ENCODE data around the gene FBXO21.
"Not testable (repeated sequence)": the region's sequence is repeated elsewhere in the genome, so short reads cannot be mapped to it uniquely, and the experiment has no call there.

Gene FBXO21

DNA sequence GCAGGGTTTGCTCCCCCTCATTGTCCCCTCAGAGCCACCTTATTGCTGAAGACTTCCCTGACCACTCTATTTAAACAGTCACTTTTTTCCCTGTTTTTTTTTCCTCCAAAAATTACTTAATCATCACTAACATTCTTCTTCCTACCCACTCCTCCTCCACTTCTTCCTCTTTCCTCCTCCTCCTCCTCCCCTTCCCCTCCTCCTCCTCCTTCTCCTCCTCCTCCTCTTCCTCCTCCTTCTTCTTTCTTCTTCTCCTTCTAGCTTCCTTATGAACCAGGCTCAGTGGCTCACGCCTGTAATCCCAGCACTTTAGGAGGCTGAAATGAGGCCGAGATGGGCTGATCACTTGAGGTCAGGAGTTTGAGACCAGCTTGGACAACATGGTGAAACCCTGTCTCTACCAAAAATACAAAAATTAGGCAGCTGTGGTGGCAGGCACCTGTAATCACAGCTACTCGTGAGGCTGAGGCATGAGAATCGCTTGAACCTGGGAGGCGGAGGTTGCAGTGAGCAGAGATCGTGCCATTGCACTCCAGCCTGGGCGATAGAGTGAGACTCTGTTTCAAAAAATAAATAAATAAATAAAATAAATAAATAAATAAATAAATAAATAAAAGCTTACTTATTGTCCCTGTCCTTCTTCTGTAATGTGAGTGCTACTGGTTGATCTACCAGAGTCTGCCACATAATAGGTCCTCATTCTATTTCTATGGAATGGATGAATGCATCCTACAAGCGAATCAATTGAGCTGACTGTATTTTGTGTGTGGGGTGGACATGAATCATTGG lies 9.9 kb upstream of the FBXO21 start:
- not testable (repeated sequence) for DNase-seq

DNA sequence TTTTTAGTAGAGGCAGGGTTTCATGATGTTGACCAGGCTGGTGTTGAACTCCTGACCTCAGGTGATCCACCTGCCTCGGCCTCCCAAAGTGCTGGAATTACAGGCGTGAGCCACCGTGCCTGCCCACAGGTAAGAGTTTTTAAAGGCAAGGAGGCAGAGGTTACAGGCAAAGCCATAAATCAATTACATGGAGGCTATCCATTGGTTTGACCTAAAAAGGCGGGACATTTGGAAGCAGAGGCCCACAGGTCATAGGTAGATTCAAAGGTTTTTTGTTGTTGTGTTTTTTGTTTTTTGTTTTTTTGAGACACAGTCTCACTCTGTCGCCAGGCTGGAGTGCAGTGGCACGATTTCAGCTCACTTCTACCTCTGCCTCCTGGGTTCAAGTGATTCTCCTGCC lies 6.1 kb upstream of the FBXO21 start:
- not testable (repeated sequence) for DNase-seq

DNA sequence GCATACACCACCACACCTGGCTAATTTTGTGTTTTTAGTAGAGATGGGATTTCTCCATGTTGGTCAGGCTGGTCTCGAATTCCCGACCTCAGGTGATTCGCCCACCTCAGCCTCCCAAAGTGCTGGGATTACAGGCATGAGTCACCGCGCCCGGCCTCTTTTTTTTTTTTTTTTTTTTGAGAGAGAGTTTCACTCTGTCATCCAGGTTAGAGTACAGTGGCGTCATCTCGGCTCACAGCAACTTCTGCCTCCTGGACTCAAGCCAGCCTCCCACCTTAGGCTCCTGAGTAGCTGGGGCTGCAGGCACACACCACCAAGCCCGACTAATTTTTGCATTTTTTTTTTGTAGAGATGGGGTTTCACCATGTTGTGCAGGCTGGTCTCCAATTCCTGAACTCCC lies 4.8 kb upstream of the FBXO21 start:
- not testable (repeated sequence) for DNase-seq

DNA sequence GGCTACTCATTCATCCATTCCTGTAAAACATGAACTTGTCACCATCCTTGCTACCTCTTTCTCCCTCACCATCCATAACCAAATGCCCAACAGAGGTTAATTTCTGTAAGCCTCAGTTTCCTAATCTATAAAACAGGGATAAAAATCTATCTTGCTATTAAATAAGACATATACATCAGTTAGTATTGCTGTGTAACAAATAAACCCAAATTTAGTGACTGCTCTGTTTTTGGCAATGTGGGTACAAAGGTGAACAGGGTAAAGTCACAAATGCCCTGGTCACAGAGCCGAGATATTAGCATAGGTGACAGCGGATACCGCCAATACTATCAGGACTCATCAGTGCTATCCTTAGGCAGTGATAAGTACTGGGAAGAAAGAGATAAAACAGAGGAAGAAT lies 3.6 kb upstream of the FBXO21 start:
- no peak for DNase-seq

DNA sequence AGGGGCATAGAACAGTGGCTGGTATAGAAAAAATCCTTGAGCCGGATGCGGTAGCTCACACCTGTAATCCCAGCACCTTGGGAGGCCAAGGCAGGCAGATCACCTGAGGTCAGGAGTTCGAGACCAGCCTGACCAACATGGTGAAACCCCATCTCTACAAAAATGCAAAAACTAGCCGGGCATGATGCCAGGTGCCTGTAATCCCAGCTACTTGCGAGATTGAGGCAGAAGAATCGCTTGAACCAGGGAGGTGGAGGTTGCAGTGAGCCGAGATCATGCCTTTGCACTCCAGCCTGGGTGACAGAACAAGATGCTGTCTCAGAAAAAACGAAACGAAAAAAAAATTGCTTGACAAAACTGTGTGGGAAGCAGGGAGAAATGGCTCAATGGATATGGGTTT lies 2.3 kb upstream of the FBXO21 start:
- DNase-seq, result not testable (repeated sequence)

DNA sequence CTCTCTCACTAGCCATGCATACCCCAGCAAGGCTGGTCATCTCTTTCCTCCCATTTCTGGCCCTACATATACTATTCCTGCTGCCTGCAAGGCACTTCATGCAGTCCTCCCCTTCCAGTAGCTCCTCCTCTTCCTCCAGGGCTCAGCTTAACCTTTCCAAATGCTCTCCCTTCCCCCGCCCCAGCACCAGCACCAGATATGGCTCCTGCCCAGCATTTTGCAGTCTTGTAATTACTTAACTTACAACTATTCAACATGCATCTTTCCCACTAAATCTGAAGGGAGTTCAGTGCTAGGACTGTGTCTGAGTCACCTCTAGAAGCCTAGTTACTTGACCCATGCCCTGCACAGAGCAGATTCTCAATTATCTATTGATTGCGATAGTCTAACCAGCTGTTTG lies 1.8 kb upstream of the FBXO21 start:
- no peak for DNase-seq

DNA sequence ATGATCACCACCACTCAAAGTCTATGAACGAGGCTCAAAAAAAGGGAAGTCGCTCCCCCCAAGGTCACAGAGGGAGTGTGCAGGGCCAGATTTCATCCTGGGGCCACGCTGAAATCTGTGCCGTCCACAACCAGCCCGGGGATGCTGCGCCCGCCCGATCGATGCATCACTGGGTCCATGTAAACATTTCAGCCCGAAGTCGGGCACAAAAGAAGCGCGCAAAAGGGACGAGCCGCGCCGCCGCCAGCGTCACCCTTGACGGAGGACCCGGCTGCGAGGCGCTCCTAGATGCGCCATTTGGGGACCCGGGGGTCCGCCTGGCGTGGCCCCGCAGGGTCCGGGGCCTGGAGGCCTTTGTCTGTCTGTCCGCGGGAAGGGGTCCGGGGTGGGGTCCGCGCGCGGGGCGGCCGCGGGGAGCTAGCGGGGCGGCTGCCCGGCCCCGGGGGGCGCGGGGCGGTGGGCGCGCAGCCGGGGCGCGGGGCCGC lies 503 bp downstream of the FBXO21 start:
- DNase-seq, result peak; percentile 9 to 38

DNA sequence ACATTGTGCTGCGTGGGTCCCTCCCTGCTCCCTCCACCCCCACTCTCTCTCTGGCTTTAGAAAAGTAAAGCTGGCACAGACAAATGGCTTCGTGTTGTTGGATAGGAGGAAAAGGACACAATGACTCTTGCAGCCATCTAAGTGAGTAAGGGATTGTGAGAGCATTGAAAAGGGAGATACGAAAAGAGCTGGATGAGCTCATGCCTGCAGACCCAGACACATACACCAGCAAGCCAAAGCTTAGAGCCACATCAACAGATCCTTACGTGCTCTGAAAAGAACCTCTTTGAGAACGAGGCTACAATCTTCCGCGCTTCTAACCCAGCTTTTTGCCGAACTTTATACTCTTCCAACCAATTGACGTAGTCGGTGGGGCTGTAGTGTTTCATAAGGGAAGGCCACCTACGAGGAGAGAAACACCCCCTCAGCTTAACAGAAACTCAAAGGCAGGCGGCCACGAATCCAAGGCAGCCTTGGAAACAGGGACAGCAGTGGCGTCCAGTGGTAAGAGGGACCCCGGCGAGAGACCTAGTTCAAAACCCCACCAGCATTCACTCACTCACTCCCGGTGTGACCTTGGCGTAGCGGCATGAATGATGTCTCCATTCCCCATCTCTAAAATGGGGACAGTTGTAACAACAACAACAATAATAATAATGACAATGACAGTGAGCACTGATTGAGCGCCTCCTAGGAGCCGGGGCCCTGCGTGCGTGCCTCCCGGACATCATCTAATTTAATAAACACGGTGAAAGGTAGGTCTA lies 1.1 kb downstream of the FBXO21 start:
- peak in 1 of 2 experiments; percentile 38 for DNase-seq

DNA sequence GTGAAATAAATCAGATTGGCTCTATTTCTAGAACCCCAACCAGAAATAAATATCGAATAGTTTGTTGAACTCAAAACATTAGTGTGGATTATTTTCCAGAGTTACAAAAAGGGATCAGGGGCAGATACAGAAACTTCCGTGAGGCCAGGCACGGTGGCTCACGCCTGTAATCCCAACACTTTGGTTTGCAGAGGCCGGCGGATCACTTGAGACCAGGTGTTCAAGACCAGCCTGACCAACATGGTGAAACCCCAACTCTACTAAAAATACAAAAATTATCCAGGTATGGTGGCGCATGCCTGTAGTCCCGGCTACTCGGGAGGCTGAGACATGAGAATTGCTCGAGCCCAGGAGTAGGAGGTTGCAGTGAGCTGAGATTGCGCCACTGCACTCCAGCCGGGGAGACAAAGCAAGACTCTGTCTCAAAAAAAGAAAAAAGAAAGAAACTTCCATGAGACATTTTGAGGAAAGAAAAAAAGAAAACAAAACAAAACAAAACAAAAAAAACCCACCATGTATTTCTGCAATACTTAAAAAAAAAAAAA lies 2.1 kb downstream of the FBXO21 start:
- DNase-seq, result no peak

DNA sequence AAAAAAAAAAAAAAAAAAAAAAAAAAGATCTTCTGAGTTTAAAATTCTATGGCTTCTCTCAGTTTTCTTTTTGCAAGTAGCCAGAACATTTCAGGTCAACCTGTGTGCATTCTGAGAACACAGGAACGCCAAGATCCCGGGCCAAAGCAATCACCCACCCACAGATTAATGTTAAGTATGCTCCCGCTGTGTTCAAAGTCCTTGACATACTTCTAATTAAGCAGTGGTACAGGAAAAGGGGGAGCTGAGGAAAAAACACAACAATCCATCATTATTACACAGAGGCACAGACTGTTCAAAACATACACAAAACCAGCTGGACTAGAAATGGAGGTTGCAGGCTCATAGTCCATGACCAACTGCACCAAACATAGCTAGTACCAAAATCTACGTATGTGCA lies 2.8 kb downstream of the FBXO21 start:
- no peak for DNase-seq

DNA sequence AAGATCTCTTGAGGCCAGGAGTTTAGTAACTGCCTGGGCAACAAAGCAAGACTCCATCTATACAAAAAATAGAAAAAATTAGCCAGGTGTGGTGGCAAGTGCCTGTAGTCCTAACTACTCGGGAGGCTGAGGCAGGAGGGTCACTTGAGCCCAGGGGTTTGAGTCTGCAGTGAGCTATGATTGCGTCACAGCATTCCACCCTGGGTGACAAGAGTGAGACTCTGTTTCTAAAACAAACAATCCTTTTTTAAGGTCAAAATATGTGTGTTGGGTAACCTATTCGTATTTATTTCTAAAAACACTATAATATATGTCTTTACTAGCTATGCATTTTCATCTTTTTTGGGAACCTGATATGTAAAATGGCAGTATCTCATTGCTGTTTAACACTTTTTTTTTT lies 7.4 kb downstream of the FBXO21 start:
- no peak for DNase-seq

DNA sequence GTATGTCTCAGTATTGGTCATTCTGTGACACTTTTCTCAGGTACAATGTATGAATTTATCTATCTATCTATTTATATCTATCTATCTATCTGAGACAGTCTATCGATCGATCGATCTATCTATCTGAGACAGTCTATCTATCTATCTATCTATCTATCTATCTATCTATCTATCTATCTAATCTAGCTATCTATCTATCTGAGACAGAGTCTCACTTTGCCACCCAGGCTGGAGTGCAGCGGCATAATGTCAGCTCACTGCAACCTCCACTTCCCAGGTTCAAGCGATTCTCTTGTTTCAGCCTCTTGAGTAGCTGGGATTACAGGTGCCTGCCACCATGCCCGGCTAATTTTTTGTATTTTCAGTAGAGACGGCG lies 8.8 kb downstream of the FBXO21 start:
- not testable (repeated sequence) for DNase-seq

DNA sequence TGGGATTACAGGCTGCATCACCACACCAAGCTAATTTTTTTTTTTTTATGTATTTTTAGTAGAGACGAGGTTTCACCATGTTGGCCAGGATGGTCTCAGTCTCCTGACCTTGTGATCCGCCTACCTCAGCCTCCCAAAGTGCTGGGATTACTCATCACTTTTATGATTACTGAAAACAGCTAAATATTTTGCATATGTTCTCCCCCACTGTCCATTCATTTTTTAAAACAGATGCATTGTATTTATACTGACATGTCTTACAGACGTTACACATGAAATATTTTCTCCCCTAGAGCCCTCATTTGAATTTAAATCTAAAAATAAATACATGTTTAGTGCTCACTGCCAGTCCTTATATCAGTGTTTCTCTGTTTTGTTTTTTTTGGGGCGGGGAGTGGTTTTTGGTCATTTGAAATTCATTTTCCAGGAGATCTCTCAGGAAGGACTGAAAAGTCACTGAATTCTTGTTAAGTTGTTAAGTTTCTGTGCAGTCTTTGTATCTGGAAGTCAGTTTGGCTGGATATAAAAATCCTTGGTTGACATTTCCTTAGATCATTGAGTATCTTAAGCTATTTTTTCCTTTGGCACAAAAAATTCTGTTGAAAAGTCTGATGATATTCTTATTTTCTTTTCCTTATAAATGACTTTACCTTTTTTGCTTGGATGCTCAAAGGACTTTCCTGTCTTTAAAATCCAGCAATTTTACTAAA lies 9.4 kb downstream of the FBXO21 start:
- no peak for DNase-seq

DNA sequence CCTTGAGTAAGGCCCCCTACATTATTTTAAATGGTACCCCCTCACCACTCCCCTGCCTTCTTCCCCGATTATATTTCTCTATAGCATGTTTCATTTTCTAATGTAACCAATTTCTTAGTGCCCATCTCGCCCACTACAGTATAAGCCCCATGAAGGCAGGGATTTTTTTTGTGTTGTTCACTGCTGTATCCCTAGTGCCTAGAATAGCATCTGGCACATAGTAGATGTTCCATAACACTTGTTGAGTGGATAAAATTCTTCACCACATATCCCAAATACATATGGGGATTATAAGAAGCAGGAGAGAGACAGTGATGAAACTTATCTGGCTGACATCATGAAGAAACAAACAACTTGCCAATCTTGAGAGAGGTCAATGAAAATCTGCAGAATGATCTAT lies 11.5 kb downstream of the FBXO21 start:
- DNase-seq, result no peak

DNA sequence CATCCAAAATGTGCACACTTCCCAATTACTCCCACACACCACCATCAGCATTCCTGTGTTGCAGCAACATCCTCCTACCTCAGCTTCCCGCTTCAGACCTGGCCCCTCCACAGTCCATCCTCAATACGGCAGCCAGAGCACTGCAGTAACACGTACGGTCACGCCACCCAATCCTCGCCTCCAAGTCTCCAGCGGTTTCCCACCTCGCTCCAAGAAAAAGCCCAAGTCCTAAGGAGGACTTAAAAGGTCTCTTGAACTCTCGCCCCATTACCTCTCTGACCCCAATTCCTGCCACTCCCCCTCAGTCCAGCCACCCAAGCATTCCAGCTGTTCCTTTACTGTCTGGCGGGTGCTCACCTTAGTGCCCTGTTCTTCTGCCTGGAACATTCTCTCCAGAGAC lies 12.0 kb downstream of the FBXO21 start:
- no peak for DNase-seq

DNA sequence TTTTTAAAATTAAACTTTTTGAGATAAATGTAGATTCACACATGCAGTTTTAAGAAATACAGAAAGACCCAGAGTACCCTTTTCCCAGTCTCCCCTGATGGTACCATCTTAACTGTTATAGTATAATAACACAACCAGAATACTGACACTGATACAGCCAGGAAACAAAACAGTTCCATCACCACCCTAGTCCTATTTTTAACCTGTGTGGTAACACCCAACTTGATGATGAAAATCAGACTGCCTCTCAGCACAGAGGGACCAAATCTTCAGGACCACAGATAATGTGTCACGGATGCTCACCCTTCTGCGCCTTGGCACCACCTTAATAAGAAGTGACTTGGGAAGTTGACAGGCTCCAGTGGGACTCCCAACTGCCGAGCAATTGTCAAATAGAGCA lies 18.1 kb downstream of the FBXO21 start:
- no peak for DNase-seq

DNA sequence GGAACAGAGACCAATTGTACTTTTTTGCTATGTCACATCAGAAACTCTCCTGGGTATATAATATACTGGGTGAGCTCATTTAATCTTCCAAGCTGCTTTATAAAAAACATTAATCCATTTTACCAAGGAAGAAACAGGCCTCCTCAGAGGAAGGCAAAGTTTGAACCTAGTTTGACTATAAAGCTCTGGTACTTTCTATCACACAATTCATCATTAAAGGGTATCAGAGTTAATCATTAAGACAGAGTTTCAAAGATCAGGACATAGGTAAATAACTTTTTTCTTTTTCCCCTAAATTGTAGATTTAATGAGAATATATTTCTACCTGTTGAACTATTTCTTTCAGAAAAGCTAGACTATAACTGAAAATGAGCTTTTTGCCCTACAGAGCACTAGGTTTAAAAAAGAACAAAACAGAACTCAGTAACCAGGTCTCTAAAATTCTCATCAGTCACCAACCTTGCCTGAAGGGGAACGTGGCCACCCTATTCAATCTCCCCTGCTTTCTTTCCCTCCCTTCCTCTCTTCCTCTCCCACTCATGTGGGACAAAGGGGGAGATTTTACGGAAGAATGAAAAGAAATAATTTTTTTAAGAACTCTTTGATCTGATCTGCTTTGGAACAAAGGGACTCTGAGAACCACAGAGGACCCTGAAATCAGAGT lies 18.6 kb downstream of the FBXO21 start:
- DNase-seq, result no peak

DNA sequence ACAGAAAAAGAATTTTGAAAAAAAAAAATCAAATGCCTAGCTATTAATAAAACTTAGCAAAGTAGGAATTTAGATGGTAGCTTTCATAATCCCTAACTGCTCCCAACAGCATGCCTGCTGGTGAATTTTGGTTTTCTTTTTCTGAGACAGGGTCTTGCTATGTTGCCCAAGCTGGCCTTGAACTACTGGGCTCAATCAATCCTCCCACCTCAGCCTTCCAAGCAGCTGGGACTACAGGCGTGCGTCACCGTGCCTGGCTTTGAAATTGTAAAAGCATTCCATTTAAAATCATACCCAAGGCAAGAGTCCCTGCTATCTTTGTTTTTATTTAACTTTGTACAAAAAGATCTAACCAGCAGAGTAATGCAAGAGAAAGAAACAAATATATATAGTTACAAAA lies 20.7 kb downstream of the FBXO21 start:
- no peak for DNase-seq

DNA sequence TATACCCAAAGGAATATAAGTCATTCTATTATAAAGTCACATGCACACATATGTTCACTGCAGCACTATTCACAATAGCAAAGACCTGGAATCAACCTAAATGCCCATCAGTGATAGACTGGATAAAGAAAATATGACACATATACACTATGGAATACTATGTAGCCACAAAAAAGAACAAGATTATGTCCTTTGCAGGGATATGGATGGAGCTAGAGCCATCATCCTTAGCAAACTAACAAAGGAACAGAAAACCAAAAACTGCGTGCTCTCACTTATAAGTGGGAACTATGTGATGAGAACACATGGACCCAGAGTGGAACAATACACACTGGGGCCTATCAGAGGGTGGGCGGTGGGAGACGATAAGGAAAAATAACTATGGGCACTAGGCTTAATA lies 21.3 kb downstream of the FBXO21 start:
- no peak for DNase-seq

DNA sequence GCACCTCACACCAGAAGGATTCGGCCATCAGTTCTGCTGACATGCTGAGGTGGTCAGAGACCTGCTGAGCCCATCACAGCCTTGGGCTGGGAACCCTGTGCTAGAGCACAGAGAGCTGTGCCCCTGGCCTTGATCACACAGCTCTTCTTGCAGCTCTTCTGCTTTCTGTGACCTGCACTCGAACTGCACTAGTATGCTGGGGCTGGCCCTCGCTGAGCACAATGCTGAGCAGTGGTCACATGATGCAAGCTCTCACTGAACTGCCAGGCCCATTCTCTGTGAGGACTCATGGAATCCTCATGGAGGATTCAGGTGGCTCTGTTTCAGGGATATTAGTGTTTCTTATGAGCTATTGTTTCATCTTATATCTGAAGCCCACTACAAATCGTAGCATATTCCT lies 22.5 kb downstream of the FBXO21 start:
- no peak for DNase-seq

DNA sequence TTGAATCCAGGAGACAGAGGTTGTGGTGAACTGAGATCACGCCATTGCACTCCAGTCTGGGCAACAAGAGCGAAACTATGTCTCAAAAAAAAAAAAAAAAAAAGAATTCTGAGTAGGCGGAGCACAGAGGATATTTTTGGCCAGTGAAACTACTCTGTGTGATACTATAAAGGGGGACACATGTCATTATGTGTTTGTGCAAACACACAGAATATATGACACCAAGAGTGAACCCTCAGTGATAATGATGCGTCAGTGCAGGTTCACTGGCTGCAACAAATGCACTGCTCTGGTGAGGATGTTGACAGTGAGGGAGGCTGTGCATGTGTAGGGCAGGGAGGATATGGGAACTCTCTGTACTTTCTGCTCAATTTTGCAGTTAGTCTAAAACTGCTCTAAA lies 24.2 kb downstream of the FBXO21 start:
- peak in 1 of 2 experiments; percentile 6 for DNase-seq

DNA sequence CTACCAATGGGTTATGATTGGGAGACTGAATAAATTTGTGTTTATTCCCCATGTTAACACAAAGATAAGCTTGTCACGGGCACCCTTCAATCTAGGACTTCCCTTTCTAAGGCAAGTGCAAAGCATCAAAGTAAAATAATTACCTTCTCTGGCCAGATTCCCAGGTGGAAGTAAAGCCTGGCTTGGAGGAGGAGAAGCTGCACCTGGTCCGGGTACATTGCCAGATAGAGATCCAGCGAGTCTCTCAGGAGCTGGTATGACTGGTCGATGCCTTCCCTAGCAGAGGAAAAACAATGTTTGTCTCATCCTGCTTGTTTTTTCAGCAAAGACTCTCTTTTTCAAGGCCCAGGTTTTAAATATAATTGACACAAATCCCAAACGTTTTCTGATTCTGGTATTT lies 24.9 kb downstream of the FBXO21 start:
- peak; percentile 44 to 85 for DNase-seq

DNA sequence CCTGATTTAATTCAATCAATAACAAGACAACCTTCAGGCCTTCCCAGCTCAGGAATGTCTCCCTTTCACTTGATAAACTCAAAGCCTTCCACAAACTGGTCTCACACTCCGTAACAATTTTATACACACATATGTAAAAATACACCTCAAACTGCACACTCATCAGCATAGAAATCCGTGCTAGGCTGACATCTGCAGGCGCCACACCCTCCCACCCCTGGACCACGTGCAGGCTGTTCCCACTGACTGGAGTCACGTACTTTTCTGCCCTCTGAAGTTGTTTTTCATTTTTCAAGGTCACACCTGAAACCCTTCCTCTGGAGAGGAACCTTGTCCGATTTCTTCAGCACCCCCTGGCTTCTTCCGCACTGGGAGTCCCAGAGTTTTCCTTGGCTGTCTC lies 27.6 kb downstream of the FBXO21 start:
- no peak for DNase-seq
